Placental pericyte (primary cell): ENCODE measurements around the gene AKAP8L. TPM values are rescaled to one million over a fixed set of nuclear protein-coding genes. Genes with fewer than 3 reads are reported as not detected.

Experiments
- small RNA-seq: library from RNA; depleted of rRNA; stranded (forward); fragments of <200 nt; gene quantifications from one replicate; pipeline ENCODE3, GENCODE V24; 2012; ENCODE audit warnings: low replicate concordance
- total RNA-seq: library from RNA; depleted of rRNA; stranded (reverse); fragments of >200 nt; gene quantifications from 2 replicates; pipeline ENCODE4 v1.2.3, GENCODE V29; 2012

The AKAP8L gene, protein sequence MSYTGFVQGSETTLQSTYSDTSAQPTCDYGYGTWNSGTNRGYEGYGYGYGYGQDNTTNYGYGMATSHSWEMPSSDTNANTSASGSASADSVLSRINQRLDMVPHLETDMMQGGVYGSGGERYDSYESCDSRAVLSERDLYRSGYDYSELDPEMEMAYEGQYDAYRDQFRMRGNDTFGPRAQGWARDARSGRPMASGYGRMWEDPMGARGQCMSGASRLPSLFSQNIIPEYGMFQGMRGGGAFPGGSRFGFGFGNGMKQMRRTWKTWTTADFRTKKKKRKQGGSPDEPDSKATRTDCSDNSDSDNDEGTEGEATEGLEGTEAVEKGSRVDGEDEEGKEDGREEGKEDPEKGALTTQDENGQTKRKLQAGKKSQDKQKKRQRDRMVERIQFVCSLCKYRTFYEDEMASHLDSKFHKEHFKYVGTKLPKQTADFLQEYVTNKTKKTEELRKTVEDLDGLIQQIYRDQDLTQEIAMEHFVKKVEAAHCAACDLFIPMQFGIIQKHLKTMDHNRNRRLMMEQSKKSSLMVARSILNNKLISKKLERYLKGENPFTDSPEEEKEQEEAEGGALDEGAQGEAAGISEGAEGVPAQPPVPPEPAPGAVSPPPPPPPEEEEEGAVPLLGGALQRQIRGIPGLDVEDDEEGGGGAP
- 64.3 and 75.6 TPM in 2 replicates for total RNA-seq

DNA sequence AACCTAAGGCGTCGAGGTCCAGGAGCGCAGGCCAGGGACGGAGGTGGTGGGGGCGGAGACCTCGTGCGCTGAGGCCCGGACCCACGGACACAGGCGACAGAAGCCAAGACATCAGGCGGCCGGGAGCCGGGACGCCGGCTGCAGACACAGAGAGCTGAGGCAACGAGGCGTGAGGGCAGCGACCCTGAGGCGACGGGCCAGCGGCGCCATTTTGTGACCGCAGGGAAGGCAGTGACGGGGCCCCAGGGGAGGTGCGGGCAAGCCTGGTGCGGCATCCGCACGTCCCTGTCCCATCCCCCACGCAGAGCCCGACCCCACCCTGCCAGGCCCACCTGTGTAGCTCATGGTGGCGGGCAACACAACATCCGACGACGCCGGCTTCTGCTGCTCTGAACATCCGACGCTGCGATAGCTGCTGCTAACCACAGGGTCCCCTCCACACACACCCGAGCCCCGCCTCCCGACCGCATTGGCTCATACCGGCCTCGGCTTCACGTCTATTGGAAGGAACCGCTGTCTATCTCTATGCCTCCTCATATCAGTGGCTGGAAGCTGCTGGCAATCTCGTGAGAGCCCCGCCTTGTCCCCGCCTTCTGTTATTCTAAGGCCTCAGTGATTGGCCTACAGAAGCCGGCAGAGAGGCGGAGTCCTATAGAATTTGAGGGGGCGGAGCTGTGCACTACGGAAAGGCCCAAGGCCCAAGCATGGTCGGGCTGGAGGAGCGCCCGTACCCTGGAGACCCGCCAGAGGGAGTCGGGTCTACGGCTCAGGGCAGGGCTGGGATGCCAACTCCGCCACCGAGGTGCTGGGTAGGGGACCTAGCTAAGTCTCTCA, at the start of gene AKAP8L:
Gene AKAP8L (minus strand): TSS at position 410 of the 834 bp plus-strand sequence. CDS start 65 bp downstream, at position 345.

GRCh38 chr19:15464394-15465385, 45.9 kb upstream of the AKAP8L start, which contains the start of gene RASAL3:
TSS of gene RASAL3 (minus strand) at chr19:15464544. CDS start at chr19:15464358, 186 bp downstream.

DNA sequence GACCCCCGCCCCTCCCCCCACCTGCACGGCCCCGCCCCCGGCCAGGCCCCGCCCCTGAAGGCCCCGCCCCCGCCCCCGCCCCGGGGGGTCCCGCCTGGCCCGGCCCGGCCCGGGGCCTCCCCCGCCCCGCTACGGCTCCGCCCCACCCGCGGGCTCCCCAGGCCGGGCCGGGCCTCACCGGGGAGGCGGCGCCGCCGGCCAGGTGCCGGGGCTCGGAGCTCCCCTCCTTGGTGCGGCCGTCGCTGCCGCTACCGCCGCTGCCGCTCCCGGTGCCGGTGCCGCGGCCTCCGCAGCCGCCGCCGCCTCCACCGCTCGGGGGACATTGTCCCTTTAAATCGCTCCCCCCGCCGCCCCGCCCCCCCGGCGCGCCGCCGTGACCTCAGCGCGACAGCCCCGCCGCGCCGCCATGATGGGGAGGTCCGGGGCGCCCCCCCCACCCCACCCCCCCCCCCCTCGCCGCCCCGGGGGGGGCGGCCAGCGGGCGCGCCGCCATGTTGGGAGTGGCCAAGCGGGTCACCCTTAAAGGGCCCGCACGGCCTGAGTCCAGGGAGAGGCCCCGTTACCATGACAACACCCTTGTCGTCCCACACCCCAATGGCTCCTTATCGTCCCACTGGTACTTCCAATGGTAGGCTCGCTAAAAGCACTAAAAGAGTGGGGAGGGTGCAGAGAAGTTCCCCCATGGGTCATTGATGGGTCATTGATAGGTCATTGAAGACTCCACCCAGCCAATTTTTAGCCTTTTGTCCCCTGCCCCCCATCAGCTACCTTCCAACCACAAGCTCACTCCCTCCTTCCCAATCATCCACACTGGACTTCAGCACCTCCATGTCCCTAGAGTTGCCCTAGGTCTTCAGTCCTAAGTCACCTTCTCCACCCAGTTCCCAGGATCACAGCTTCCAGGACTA, 31.1 kb upstream of the AKAP8L start, which contains the start of gene WIZ:
Gene WIZ (minus strand): TSS at position 337 of the 908 bp plus-strand sequence. CDS start 1,649 bp downstream, outside the sequence.

DNA sequence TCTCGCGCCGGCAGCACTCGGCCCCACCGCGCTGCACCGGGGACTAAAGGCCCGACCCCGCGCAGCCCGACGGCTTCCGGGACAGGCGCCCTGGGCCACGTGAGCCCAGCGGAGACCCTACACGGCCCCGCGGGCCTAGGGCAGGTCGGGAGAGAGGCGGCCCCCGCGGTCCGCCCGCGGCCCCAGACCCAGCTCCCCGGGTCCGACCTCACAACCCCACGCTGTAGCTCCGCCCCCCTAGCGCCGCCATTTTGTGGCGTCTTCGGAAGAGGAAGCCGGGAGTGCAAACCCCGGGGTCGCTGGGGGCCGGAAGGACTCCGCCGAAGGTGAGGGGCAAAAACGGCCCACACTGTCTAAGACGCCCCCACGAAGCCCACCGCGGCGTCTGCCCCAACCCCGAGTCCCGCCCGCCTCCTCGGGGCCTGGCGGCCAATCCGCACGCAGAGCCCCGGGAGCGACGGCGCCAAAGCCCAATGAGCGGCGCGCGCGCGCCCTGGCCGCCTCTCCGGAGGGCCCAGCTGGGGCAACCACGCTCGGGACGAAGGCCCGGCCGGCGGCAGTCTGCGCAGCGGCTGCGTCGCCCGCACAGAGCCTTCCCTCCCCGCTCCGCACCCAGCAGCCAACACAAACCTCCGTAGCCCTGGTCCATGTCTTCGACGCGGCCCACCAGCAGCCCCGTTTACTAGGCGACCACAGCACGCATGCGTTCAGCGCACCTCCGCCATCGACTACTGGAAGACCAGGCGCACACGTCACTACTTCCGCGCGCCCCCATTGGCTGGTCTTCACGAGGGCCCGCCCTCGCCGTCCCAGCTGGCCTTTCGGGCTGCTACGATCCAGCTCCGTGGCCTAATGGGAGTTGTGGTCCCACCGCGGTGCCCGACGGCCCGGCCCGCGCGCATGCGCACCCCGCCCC, 39.4 kb downstream of the AKAP8L start, which contains the start of gene AKAP8:
Gene AKAP8 (minus strand): TSS at position 705 of the 916 bp plus-strand sequence. CDS start 56 bp downstream, at position 649.

DNA sequence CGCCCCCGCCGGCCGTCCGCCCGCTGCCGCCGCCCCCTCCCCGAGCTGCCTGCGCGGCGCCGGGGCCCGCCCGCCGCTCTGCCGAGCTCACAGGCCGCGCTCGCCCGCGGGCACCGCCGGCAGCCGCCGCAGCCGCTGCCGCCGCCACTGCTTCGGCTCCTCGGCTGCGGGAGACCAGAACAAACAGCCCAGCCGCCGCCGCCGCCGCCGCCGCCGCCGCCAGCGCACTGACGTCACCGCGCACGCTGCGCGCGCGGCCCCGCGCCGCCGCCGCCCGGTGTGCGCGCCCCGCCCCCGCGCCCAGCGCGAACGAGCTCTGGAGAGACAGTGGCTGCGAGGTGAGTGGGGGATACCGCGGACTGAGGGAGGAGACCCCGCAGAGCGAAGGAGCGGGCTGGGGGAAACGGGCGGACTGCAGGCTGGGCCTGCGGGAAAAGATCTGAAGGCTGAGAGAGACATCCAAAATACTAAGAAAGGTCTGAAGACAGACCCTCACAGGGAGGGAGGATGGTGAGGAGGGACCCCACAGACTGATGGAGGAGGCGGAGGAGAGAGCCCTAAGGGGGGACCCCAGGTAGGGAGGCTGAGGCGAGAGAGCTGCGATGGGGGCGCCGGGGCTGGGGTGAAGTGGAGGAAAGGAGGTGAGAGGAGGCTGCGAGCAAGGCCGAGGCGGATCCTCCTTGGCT, 86.3 kb downstream of the AKAP8L start, which contains the start of gene BRD4:
Gene BRD4 (minus strand): TSS at position 229 of the 686 bp plus-strand sequence. CDS start 59,440 bp downstream, outside the sequence.

Small RNAs within 50 kb of the gene (small RNA-seq; reads per million reads assigned to genes)
- not detected for gene AC005776.1
- not detected for gene MIR1470

Other genes with a start within 250 kb of the AKAP8L start
- gene NOTCH3, start 218.0 kb downstream of the AKAP8L start, total RNA-seq = 5.3 and 63.7 TPM in 2 replicates
- 0.14 TPM in 1 of 2 replicates, not detected in the other for gene EPHX3, start 186.5 kb downstream of the AKAP8L start, total RNA-seq
- 32.6 and 39.8 TPM in 2 replicates for gene BRD4, start 86.4 kb downstream of the AKAP8L start, total RNA-seq
- 19.7 and 23.5 TPM in 2 replicates for gene AKAP8, start 39.2 kb downstream of the AKAP8L start, total RNA-seq
- 11.2 TPM in 2 replicates for gene WIZ, start 31.0 kb upstream of the AKAP8L start, total RNA-seq
- gene RASAL3, start 45.6 kb upstream of the AKAP8L start, total RNA-seq = not detected in 2 replicates
- gene PGLYRP2, start 60.5 kb upstream of the AKAP8L start, total RNA-seq = not detected in 2 replicates
- not detected in 2 replicates for gene CYP4F22, start 89.5 kb upstream of the AKAP8L start, total RNA-seq
- gene CYP4F8, start 196.2 kb upstream of the AKAP8L start, total RNA-seq = not detected in 2 replicates
- gene CYP4F3, start 221.9 kb upstream of the AKAP8L start, total RNA-seq = not detected in 2 replicates